Epithelial cell of proximal tubule (primary cell): ENCODE measurements around the gene RNASE1. TPM values are rescaled to one million over a fixed set of nuclear protein-coding genes. Genes with fewer than 3 reads are reported as not detected.

Experiments used
- DNase-seq: peaks from one replicate; pipeline ENCODE4 v3.0.0-alpha.2; 2011; ENCODE audit warnings: low read depth
- H3K4me3 ChIP-seq: 2 replicates; pipeline ENCODE4 v1.5.1; 2011; ENCODE audit warnings: low read depth, mild to moderate bottlenecking, low read length
- CTCF ChIP-seq: conservative IDR thresholded peaks from 2 replicates; pipeline ENCODE4 v1.5.1; 2012; ENCODE audit warnings: low read depth, mild to moderate bottlenecking, low read length
- total RNA-seq: library from RNA; depleted of rRNA; stranded (reverse); fragments of >200 nt; gene quantifications from 2 replicates; pipeline ENCODE4 v1.2.3, GENCODE V29; 2015

The RNASE1 gene
- total RNA-seq, 1 donor from 2014 or later = 0.40 TPM

DNA sequence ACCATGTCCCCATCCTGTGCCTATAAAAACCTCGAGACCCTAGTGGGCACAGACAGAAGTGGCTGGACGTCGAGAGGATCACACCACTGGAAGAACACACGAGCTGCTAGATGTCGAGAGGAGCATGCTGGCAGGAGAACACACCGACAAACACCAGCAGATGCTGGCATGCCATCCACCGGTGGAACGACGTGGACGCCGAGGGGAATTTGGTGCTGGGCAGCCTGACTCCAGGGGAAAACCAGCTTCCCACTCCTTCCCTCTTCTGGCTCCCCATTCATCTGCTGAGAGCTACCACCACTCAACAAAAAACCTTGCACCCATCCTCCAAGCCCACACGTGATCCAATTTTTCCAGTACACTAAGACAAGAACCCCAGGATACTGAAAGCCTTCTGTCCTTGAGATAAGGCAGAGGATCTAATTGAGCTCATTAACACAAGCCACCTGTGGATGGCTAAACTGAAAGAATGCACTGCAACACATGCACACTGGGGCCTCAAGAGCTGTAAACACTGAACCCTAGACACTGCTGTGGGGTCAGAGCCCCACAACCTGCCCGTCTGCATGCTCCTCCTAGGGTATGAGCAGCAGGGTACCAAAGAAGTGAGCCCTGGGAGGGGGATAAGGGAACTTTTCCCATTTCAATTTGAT, 12.1 kb downstream of the RNASE1 start:
- H3K4me3 ChIP-seq = no peak overlapping the region
- DNase-seq = no peak
- no peak for TF ChIP-seq CTCF

- no peak for TF ChIP-seq CTCF
- DNase-seq = no peak
- no peak overlapping the region for H3K4me3 ChIP-seq
These were observed 13.3 kb downstream of the RNASE1 start for GRCh38 chr14:20789230-20789813.

DNA sequence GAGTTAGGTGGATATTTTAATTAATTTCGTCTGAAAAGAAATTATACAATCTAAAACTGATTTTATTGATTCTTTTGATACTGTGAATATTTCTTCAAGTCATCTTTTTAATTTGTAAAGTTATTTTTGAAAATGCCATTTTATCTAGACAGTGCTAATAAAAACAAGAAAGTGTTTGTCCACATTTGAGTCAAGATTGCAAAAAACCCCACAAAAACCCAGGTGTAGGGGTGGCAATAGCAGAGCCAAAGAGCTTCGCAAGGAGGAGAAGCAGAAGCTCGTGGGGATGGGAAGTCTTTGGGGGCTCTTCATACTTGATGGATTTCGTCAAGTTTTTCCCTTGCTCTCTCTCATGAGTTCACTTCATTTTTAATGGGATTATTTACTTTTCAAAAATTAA, 15.6 kb downstream of the RNASE1 start:
- no peak for TF ChIP-seq CTCF
- no peak overlapping the region for H3K4me3 ChIP-seq
- no peak for DNase-seq

- H3K4me3 ChIP-seq = no peak overlapping the region
- no peak for TF ChIP-seq CTCF
- no peak for DNase-seq
These were observed 20.3 kb downstream of the RNASE1 start for GRCh38 chr14:20782280-20782890.

DNA sequence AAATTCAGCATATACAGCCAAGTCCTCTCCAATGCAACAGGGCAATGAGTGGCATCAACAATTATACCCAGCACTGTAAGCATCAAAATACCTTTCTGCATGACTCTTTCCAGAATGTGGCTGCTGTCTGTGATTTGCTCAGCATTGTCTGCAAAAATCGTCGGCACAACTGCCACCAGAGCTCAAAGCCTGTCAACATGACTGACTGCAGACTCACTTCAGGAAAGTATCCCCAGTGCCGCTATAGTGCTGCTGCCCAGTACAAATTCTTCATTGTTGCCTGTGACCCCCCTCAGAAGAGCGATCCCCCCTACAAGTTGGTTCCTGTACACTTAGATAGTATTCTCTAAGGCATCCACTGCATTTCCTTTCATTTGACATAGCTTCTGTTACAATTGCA, 20.8 kb downstream of the RNASE1 start:
- H3K4me3 ChIP-seq = no peak overlapping the region
- no peak for TF ChIP-seq CTCF
- DNase-seq = no peak

DNA sequence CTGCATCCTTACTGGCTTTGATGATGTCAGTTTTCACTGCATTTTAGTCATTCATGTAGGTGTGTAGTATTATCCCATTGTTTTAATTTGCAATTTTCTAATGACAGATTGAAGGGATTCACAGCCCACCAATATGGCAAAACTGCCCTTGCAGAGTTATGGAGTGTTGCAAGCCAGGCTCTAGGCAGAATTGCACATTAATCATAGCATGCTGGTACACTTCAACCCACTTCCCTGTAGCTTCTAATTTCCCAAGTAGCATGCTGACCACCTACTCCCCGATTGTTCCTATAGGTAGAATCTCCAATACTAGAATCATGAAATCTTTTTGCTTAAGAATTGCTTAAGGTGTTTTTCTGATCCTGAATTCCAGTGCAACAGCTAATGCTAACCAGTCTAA, 26.7 kb downstream of the RNASE1 start:
- no peak overlapping the region for H3K4me3 ChIP-seq
- no peak for DNase-seq
- no peak for TF ChIP-seq CTCF
